SK-N-SH (cell line): Measurements from ENCODE around the gene ALG3. TPM values are rescaled to one million over a fixed set of nuclear protein-coding genes. Genes with fewer than 3 reads are reported as not detected.
A peak's percentile ranks its signal among the peaks of the same experiment; 100 is the strongest.

ENCODE experiments used
- CTCF ChIA-PET: fragments of 300-600, 350-600 bp; formaldehyde crosslinking; extraction: SDS; loops from one replicate; lab custom pipeline; 2021; lab: Yijun Ruan, JAX
- POLR2A ChIA-PET: fragments of 350-600 bp; sonication (Branson Sonifier 250); formaldehyde crosslinking; extraction: SDS; loops from one replicate; lab custom pipeline; 2020; ENCODE audit warnings: antibody characterized with exemption, inconsistent platforms; lab: Yijun Ruan, JAX
- DNase-seq: peaks from one replicate; pipeline ENCODE4 v3.0.0; 2012
- H2AFZ ChIP-seq: fragments of 200-600 bp; sonication (generic); 2 replicates; pipeline ENCODE4 v1.8.1; 2016; ENCODE audit warnings: antibody characterized with exemption, mild to moderate bottlenecking, low read depth
- H3F3A ChIP-seq: fragments of 200-600 bp; sonication (generic); replicated peaks from 2 replicates; pipeline ENCODE3; 2016; ENCODE audit warnings: antibody characterized with exemption, mild to moderate bottlenecking; ENCODE audit not compliant: insufficient read depth
- H3K27ac ChIP-seq, 2 experiments: fragments of 200-500 bp in 1 of 2; fragments of 200-600 bp in 1 of 2; sonication (Bioruptor generic) in 1 of 2; sonication (generic), shearing (Covaris generic) in 1 of 2; 2 replicates each; pipeline versions ENCODE4 v1.5.1 to v1.6.1; 2014 to 2016; ENCODE audit warnings: low read depth in 2 of 2, inconsistent platforms in 1 of 2, low read length in 1 of 2, mild to moderate bottlenecking in 1 of 2, mixed read lengths in 1 of 2
- H3K27me3 ChIP-seq: fragments of 200-600 bp; sonication (generic), shearing (Covaris generic); 2 replicates; pipeline ENCODE4 v1.6.1; 2016; ENCODE audit warnings: mixed run types; ENCODE audit not compliant: insufficient read depth
- H3K36me3 ChIP-seq, 2 experiments: fragments of 200-500 bp in 1 of 2; fragments of 200-600 bp in 1 of 2; sonication (Bioruptor generic) in 1 of 2; sonication (generic) in 1 of 2; replicated peaks in 1 of 2; 2 replicates each; pipeline versions ENCODE3 to v1.5.1; 2014 to 2016; ENCODE audit warnings: low read length in 1 of 2, mild to moderate bottlenecking in 1 of 2; ENCODE audit not compliant: insufficient read depth in 2 of 2, control insufficient read depth in 1 of 2
- H3K4me1 ChIP-seq, 2 experiments: fragments of 200-500 bp in 1 of 2; fragments of 200-600 bp in 1 of 2; sonication (Bioruptor generic) in 1 of 2; sonication (generic), shearing (Covaris generic) in 1 of 2; 2 replicates each; pipeline versions ENCODE4 v1.5.1 to v1.6.1; 2014 to 2016; ENCODE audit warnings: low read depth in 1 of 2, low read length in 1 of 2, mixed run types in 1 of 2; ENCODE audit not compliant: insufficient read depth in 2 of 2, control insufficient read depth in 1 of 2
- H3K4me2 ChIP-seq: fragments of 200-600 bp; sonication (generic), shearing (Covaris generic); 2 replicates; pipeline ENCODE4 v1.6.1; 2017; ENCODE audit warnings: mixed run types
- H3K4me3 ChIP-seq, 2 experiments: fragments of 200-500 bp in 1 of 2; fragments of 200-600 bp in 1 of 2; sonication (Bioruptor generic) in 1 of 2; sonication (generic), shearing (Covaris generic) in 1 of 2; 2 replicates each; pipeline versions ENCODE4 v1.5.1 to v1.8.1; 2014 to 2016; ENCODE audit warnings: low read depth in 2 of 2, inconsistent platforms in 1 of 2, low read length in 1 of 2, mild to moderate bottlenecking in 1 of 2, mixed read lengths in 1 of 2, moderate library complexity in 1 of 2
- H3K79me2 ChIP-seq: fragments of 200-600 bp; sonication (generic); 2 replicates; pipeline ENCODE4 v1.8.1; 2017; ENCODE audit warnings: mild to moderate bottlenecking; ENCODE audit not compliant: insufficient read depth
- H3K9ac ChIP-seq: fragments of 200-600 bp; sonication (generic); 2 replicates; pipeline ENCODE4 v1.6.1; 2017; ENCODE audit warnings: mixed run types
- H3K9me2 ChIP-seq: fragments of 200-600 bp; sonication (generic); 2 replicates; pipeline ENCODE4 v1.6.1; 2017; ENCODE audit warnings: mixed run types
- H3K9me3 ChIP-seq: fragments of 200-600 bp; sonication (generic); 2 replicates; pipeline ENCODE4 v1.6.1; 2017; ENCODE audit warnings: mixed run types, mild to moderate bottlenecking, moderate library complexity
- H4K20me1 ChIP-seq: fragments of 200-600 bp; sonication (generic); 2 replicates; pipeline ENCODE4 v1.6.1; 2017; ENCODE audit warnings: mild to moderate bottlenecking, mixed run types; ENCODE audit not compliant: insufficient read depth
- ELF1 ChIP-seq: IDR thresholded peaks from 2 replicates; pipeline ENCODE4 v1.4.0; 2012
- JUND ChIP-seq: IDR thresholded peaks from 2 replicates; pipeline ENCODE4 v1.4.0; 2012
- MEF2A ChIP-seq: IDR thresholded peaks from 2 replicates; pipeline ENCODE4 v1.4.0; 2012; ENCODE audit warnings: low read depth, borderline replicate concordance
- MXI1 ChIP-seq: IDR thresholded peaks from 2 replicates; pipeline ENCODE4 v1.6.1; 2012; ENCODE audit warnings: mild to moderate bottlenecking, low read depth, low read length, improper control_type of control experiment
- POLR2AphosphoS5 ChIP-seq: IDR thresholded peaks from 2 replicates; pipeline ENCODE4 v1.6.1; 2012; ENCODE audit warnings: low read depth, low read length
- RAD21 ChIP-seq: IDR thresholded peaks from 2 replicates; pipeline ENCODE4 v1.6.1; 2012; ENCODE audit warnings: mild to moderate bottlenecking, low read length
- REST ChIP-seq: IDR thresholded peaks from 2 replicates; pipeline ENCODE4 v1.6.1; 2012; ENCODE audit warnings: mild to moderate bottlenecking, low read depth, low read length, moderate library complexity
- SMC3 ChIP-seq: IDR thresholded peaks from 2 replicates; pipeline ENCODE4 v1.6.1; 2012; ENCODE audit warnings: low read depth, low read length, improper control_type of control experiment
- TCF12 ChIP-seq: IDR thresholded peaks from 2 replicates; pipeline ENCODE4 v1.4.0; 2012
- ZBTB33 ChIP-seq: IDR thresholded peaks from 2 replicates; pipeline ENCODE4 v1.4.0; 2012; ENCODE audit warnings: low read depth, borderline replicate concordance
- WGBS: methylation state at CpG from one replicate; pipeline ENCODE4 v1.1.6; 2017; ENCODE audit warnings: low lambda C conversion rate; 5-methylcytosine and 5-hydroxymethylcytosine counted together
- polyA plus RNA-seq, 3 experiments: library from polyadenylated mRNA; depleted of rRNA; stranded (reverse); fragments of >200 nt; gene quantifications; 2 replicates each; pipeline ENCODE4 v1.2.3, GENCODE V29; 2012
- TF ChIP-seq, protein P1 (sequence below): fragments of 200-600 bp; sonication (generic); IDR thresholded peaks from 2 replicates; pipeline ENCODE4 v1.6.1; 2017; ENCODE audit warnings: antibody characterized with exemption, mild to moderate bottlenecking, moderate library complexity

ALG3 gene
- polyA plus RNA-seq, 1 of the 3 experiments (the other 2 are of a cell fraction): 66.0 TPM

DNA sequence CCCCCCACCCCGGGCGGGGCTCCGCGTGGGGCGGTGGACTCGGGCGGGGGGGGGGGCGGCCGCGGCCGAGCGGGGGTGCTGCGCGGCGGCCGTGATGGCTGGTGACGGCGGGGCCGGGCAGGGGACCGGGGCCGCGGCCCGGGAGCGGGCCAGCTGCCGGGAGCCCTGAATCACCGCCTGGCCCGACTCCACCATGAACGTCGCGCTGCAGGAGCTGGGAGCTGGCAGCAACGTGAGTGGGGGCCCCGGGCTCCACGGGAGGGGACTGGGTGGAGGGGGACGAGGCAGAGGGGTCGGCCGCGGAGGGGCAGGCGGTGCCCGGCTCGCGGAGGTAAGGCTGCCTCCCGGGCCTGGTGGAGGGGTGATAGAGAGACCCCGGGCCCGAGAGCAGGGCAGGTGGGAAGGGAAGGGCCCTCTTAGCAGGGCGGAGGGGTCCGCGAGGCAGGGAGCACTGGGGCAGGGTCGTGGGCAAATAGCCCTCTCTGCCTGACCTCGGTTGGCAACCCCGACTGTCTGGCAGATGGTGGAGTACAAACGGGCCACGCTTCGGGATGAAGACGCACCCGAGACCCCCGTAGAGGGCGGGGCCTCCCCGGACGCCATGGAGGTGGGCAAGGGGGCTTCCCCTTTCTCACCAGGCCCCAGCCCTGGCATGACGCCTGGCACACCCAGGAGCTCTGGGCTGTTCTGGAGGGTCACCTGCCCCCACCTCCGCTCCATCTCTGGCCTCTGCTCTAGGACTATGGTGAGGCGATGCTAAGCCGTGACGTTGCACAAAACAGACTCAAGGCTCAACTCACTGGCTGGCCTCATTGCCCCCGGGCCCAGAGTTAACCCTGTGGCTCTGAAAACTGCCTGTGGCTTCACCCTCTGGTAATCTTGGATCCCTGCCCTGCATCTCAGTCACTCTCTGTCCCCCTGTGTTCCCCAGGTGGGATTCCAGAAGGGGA is 27.5 kb upstream of the ALG3 start, which contains the start of gene ECE2:
Gene ECE2 (plus strand): TSS at position 62 of the 950 bp plus-strand sequence. CDS start 132 bp downstream, at position 194.
- Histone ChIP-seq H3K79me2 (no peaks in the 10 kb centered on the region), H3K4me1 (peaks cover 0 to 3% of the 10 kb centered on the region in 2 experiments; a peak in 1 of 4 replicates), H3K9me3 (no peaks in the 10 kb centered on the region), H3K9ac (no peak within 1 kb of the TSS), H4K20me1 (no peaks in the 10 kb centered on the region), H3K27ac (no peak within 1 kb of the TSS), H3K27me3 (peaks cover 14% of the 10 kb centered on the region), H3K36me3 (no peaks in the 10 kb centered on the region), H3F3A (no peaks in the 10 kb centered on the region), H3K4me2 (no peak within 1 kb of the TSS)
- CTCF ChIA-PET: interaction anchor here (0.9 kb wide), 1 partner anchor 25 kb away, joined by 3 read pairs; no protein-coding TSS in a partner anchor
- DNase-seq: peak; percentile 72
- TF ChIP-seq ELF1: no peak
- no peak for TF ChIP-seq TCF12
- TF ChIP-seq, protein P1, sequence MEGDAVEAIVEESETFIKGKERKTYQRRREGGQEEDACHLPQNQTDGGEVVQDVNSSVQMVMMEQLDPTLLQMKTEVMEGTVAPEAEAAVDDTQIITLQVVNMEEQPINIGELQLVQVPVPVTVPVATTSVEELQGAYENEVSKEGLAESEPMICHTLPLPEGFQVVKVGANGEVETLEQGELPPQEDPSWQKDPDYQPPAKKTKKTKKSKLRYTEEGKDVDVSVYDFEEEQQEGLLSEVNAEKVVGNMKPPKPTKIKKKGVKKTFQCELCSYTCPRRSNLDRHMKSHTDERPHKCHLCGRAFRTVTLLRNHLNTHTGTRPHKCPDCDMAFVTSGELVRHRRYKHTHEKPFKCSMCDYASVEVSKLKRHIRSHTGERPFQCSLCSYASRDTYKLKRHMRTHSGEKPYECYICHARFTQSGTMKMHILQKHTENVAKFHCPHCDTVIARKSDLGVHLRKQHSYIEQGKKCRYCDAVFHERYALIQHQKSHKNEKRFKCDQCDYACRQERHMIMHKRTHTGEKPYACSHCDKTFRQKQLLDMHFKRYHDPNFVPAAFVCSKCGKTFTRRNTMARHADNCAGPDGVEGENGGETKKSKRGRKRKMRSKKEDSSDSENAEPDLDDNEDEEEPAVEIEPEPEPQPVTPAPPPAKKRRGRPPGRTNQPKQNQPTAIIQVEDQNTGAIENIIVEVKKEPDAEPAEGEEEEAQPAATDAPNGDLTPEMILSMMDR: no peak
- TF ChIP-seq REST: no peak
- TF ChIP-seq, all 33 proteins: peak for 0
- POLR2A ChIA-PET: no interaction called here
- Histone ChIP-seq H3K9me2 (no peaks in the 10 kb centered on the region), H2AFZ (no peak within 1 kb of the TSS), H3K4me3 (no peak within 1 kb of the TSS)
- 62% methylated on average over 40 of the region's 65 CpGs for WGBS

- Histone ChIP-seq H3F3A (no peaks in the 10 kb centered on the region), H3K27me3 (peaks cover 14% of the 10 kb centered on the region), H3K36me3 (no peaks in the 10 kb centered on the region), H3K4me3 (no peak overlapping the region), H3K9ac (no peak overlapping the region), H3K9me3 (no peaks in the 10 kb centered on the region), H3K9me2 (no peaks in the 10 kb centered on the region), H4K20me1 (no peaks in the 10 kb centered on the region), H3K27ac (no peak overlapping the region), H3K4me2 (no peak overlapping the region), H2AFZ (no peak overlapping the region), H3K4me1 (peaks cover 0 to 3% of the 10 kb centered on the region in 2 experiments; a peak in 1 of 4 replicates), H3K79me2 (no peaks in the 10 kb centered on the region)
- no peak for DNase-seq
- CTCF ChIA-PET: no interaction called here
- TF ChIP-seq MEF2A (no peak), SMC3 (no peak), RAD21 (no peak), JUND (no peak), ZBTB33 (no peak), POLR2AphosphoS5 (no peak), MXI1 (no peak)
- POLR2A ChIA-PET: no interaction called here
- 82% methylated on average over 11 of the region's 12 CpGs for WGBS
Measured at GRCh38 chr3:184275381-184275701, 26.6 kb upstream of the ALG3 start.
